Activated CD8-positive, alpha-beta memory T cell treated with anti-CD3 and anti-CD28 coated beads, Interleukin-2, amount 10 ng/mL, durations not matched to agents 7 days and 5 days (primary cell): ENCODE measurements around the gene TMOD1. TPM values are rescaled to one million over a fixed set of nuclear protein-coding genes. Genes with fewer than 3 reads are reported as not detected.

ENCODE experiments used
- ATAC-seq: fragments of 150-1000 bp; cut with Tn5 transposase; one replicate; pipeline ENCODE4 v1.10.0; 2021; ENCODE audit warnings: moderate library complexity
- CTCF ChIA-PET: fragments of 350-600 bp; sonication (Branson Sonifier 250); formaldehyde crosslinking; loops from one replicate; lab custom pipeline; 2021; ENCODE audit warnings: antibody characterized with exemption; lab: Charles Lee
- DNase-seq: peaks from one replicate; pipeline ENCODE4 v3.0.0-alpha.2; 2020
- H3K27ac Mint-ChIP-seq: one replicate; pipeline ENCODE4 v1.8.0; 2021; ENCODE audit warnings: mild to moderate bottlenecking, mixed read lengths
- H3K27me3 Mint-ChIP-seq: one replicate; pipeline ENCODE4 v1.8.0; 2021; ENCODE audit warnings: mixed read lengths
- H3K36me3 Mint-ChIP-seq: one replicate; pipeline ENCODE4 v1.8.0; 2021; ENCODE audit warnings: mild to moderate bottlenecking, mixed read lengths
- H3K4me1 Mint-ChIP-seq: one replicate; pipeline ENCODE4 v1.8.0; 2021; ENCODE audit warnings: mixed read lengths
- H3K4me3 Mint-ChIP-seq: one replicate; pipeline ENCODE4 v1.8.0; 2021; ENCODE audit warnings: mild to moderate bottlenecking, moderate library complexity, mixed read lengths
- H3K9me3 Mint-ChIP-seq: one replicate; pipeline ENCODE4 v1.8.0; 2022; ENCODE audit warnings: low read depth, mixed read lengths
- total RNA-seq, 2 experiments: library from RNA; stranded (reverse); gene quantifications; one replicate each; pipeline ENCODE4 v1.2.3, GENCODE V29; 2021

The TMOD1 gene
- total RNA-seq, 2 experiments from 2014 or later, result 0.88 to 1.0 TPM

DNA sequence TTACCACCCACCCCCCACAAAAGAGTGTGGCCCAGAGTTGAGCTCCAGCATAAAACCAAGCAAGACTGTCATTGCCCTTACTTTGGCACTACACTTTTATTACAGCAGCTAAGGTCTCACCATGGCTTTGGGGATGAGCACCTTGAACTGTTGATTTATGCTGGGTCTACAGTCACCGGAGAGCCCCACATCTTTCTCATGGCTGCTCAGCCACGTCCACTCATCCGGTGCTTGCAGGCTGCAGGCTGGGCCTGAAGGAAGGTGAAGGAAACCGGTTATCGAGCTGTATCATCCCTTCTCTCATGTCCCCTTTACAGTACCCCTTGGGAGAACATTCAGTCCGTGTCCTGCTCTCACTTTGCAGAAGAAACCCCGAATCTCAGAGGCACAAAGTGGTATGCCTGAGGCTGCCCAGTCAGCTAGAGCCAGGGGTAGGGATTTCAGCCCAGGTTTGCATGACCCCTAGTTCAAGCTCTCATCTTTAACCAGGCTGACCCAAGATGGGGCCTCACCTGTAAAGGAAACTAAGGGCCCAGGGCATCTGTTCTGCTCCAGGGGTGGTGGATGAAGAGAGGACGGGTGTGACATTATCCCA lies 11.6 kb downstream of the TMOD1 start:
- Mint-ChIP-seq H3K27ac (no peak overlapping the region), H3K27me3 (peaks cover 25% of the 10 kb centered on the region), H3K9me3 (no peaks in the 10 kb centered on the region), H3K4me3 (no peak overlapping the region), H3K36me3 (no peaks in the 10 kb centered on the region), H3K4me1 (peaks cover 16% of the 10 kb centered on the region)
- CTCF ChIA-PET, result no interaction called here
- DNase-seq, result no peak
- ATAC-seq, result no peak

- no peaks in the 10 kb centered on the region for H3K36me3 Mint-ChIP-seq
- no peaks in the 10 kb centered on the region for H3K9me3 Mint-ChIP-seq
- CTCF ChIA-PET, result interaction anchor here (1.1 kb wide), 1 partner anchor 84 kb away, joined by 3 read pairs; no protein-coding TSS in a partner anchor
- H3K27ac Mint-ChIP-seq, result no peak overlapping the region
- DNase-seq (no peak), ATAC-seq (no peak)
- H3K27me3 Mint-ChIP-seq, result peaks cover 36% of the 10 kb centered on the region
- H3K4me3 Mint-ChIP-seq, result no peak overlapping the region
- H3K4me1 Mint-ChIP-seq, result peaks cover 16% of the 10 kb centered on the region
Observed at GRCh38 chr9:97514531-97514930, 13.1 kb downstream of the TMOD1 start.

- Mint-ChIP-seq H3K27me3 (peaks cover 43% of the 10 kb centered on the region), H3K4me3 (no peak overlapping the region), H3K36me3 (no peaks in the 10 kb centered on the region), H3K4me1 (peaks cover 14% of the 10 kb centered on the region), H3K9me3 (no peaks in the 10 kb centered on the region), H3K27ac (no peak overlapping the region)
- DNase-seq (no peak), ATAC-seq (no peak)
- CTCF ChIA-PET, result interaction anchor here (0.9 to 1.3 kb wide), 2 partner anchors 10 to 11 kb away, joined by 3 read pairs; no protein-coding TSS in a partner anchor
Observed at GRCh38 chr9:97515662-97516061, 14.2 kb downstream of the TMOD1 start.

DNA sequence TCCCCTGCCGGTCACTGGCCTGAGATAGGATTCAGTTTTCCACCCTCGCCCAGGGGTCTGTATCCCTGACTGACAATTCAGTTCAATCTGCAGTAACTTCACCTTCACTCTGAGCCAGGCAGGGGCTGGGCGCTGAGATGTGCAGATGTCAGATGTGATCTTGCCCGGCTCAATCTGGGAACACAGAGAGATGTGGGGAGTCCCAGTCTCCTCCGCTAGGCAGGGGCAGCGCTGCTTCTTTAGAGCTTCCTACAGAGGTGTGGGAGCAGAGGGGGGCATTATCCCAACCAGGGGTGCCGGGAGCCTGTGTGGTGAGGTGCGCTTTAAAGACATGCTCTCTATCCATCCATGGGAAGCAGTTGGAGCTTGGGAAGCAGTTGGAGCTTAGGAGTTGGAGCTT lies 14.6 kb downstream of the TMOD1 start:
- H3K27me3 Mint-ChIP-seq, result peaks cover 48% of the 10 kb centered on the region
- no peaks in the 10 kb centered on the region for H3K36me3 Mint-ChIP-seq
- CTCF ChIA-PET, result interaction anchor here (0.9 to 1.3 kb wide), 2 partner anchors 9 to 11 kb away, joined by 3 read pairs; no protein-coding TSS in a partner anchor
- ATAC-seq, result no peak
- peaks cover 10% of the 10 kb centered on the region for H3K4me1 Mint-ChIP-seq
- H3K4me3 Mint-ChIP-seq, result no peak overlapping the region
- no peak overlapping the region for H3K27ac Mint-ChIP-seq
- no peaks in the 10 kb centered on the region for H3K9me3 Mint-ChIP-seq
- no peak for DNase-seq

DNA sequence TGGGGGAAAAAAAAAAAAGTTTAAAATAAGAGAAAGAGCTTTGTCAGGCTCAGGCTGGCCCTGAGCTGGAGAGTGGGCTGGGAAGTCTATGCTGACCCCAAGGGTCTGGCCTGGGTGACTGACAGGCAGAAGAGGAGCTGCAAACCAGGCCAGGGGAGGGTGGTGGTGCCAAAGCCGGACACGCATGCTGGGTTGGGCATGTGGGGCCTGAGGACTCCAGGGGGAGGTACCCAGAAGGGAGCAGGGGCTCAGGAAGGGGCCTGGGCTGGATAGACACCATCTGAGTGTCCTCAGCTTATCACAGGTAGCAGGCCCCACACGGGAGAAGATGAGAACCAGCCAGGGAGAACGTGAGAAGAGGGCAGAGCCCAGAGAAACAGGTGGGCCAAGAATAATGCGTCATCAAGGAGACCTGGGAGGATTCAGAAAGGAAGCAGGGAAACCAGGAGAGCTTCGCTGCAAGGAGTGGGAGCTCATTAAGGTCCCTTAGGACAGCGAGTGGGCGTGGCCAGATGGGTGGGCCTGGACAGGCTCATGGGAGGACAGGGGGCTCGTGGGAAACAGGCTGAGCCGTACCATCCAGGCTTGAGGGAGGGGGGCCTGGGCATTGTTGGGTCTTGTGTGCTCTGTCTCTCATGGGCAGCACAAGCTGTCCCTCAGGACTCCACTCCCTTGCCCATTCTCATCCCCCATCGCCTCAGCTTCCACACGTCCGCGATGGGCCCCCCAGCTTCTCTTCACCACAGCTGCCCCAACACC lies 16.0 kb downstream of the TMOD1 start:
- Mint-ChIP-seq H3K36me3 (no peaks in the 10 kb centered on the region), H3K4me3 (no peak overlapping the region), H3K27me3 (peaks cover 59% of the 10 kb centered on the region), H3K4me1 (no peaks in the 10 kb centered on the region), H3K27ac (no peak overlapping the region), H3K9me3 (no peaks in the 10 kb centered on the region)
- CTCF ChIA-PET, result interaction anchor here (1.2 kb wide), 1 partner anchor 14 kb away, joined by 3 read pairs; no protein-coding TSS in a partner anchor
- no peak for DNase-seq
- no peak for ATAC-seq

- Mint-ChIP-seq H3K27ac (no peak overlapping the region), H3K4me1 (no peaks in the 10 kb centered on the region), H3K9me3 (no peaks in the 10 kb centered on the region), H3K4me3 (no peak overlapping the region), H3K27me3 (peaks cover 59% of the 10 kb centered on the region), H3K36me3 (no peaks in the 10 kb centered on the region)
- CTCF ChIA-PET, result interaction anchor here (0.9 to 1.2 kb wide), 3 partner anchors 8 to 80 kb away, joined by 3 to 4 read pairs (median 3); no protein-coding TSS in a partner anchor
- DNase-seq (no peak), ATAC-seq (no peak)
Observed at GRCh38 chr9:97518166-97518908, 16.9 kb downstream of the TMOD1 start.

GRCh38 chr9:97518909-97519307 lies 17.4 kb downstream of the TMOD1 start:
- no peak for DNase-seq
- Mint-ChIP-seq H3K36me3 (no peaks in the 10 kb centered on the region), H3K4me1 (no peaks in the 10 kb centered on the region), H3K27me3 (peaks cover 59% of the 10 kb centered on the region), H3K9me3 (no peaks in the 10 kb centered on the region), H3K27ac (no peak overlapping the region), H3K4me3 (no peak overlapping the region)
- no peak for ATAC-seq
- CTCF ChIA-PET, result interaction anchor here (0.9 to 1.2 kb wide), 3 partner anchors 9 to 80 kb away, joined by 3 to 4 read pairs (median 3); no protein-coding TSS in a partner anchor

DNA sequence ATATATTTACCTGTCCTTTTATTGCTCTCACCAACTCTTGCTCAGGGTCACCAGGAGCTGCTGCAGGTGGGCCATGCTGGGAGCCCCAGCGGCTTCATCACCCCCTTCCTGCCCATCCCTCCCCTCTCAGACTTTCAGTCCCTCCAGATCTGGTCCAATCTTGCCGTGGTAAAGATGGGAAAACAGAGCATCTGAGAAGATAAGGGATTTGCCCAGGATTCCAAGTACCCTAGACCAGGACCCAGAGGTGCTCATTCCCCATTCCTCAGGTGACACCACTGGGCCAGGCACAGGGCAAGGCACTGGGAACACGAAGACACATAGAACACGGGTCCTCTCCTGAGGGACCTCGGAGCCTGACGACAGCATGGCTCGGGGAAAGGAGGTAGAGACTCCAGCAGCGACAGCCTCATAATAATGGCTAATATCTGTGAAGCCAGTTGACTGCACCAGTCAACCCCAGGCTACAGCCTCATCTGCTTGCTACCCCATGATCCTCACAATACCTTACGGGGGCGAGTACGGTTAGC lies 18.0 kb downstream of the TMOD1 start:
- ATAC-seq, result peak; percentile 16
- Mint-ChIP-seq H3K4me1 (no peaks in the 10 kb centered on the region), H3K4me3 (no peak overlapping the region), H3K36me3 (no peaks in the 10 kb centered on the region), H3K27ac (no peak overlapping the region), H3K9me3 (no peaks in the 10 kb centered on the region), H3K27me3 (peaks cover 59% of the 10 kb centered on the region)
- DNase-seq, result no peak
- CTCF ChIA-PET, result interaction anchor here (0.9 to 1.2 kb wide), 2 partner anchors 9 to 79 kb away, joined by 3 to 4 read pairs; no protein-coding TSS in a partner anchor

GRCh38 chr9:97521576-97522333 lies 20.3 kb downstream of the TMOD1 start:
- ATAC-seq, result no peak
- CTCF ChIA-PET, result no interaction called here
- no peak overlapping the region for H3K4me3 Mint-ChIP-seq
- H3K36me3 Mint-ChIP-seq, result no peaks in the 10 kb centered on the region
- no peak for DNase-seq
- no peaks in the 10 kb centered on the region for H3K4me1 Mint-ChIP-seq
- no peaks in the 10 kb centered on the region for H3K9me3 Mint-ChIP-seq
- H3K27ac Mint-ChIP-seq, result no peak overlapping the region
- H3K27me3 Mint-ChIP-seq, result peaks cover 46% of the 10 kb centered on the region

DNA sequence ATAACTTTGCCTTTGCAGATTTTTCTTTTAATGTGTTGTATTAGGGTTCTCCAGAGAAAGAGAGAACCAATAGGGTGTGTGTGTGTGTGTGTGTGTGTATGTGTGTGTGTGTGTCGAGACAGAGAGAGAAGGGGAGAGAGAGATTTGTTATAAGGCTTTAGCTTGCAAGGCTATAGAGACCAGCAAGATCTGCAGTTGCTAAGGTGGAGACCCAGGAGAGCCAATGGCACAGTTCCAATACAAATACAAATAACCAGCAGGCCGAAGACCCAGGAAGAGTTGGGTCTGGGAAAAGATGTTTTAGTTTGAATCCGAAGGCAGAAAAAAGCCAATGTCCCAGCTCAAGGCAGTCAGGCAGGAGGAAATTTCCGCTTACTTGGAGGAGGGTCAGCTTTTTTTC lies 23.0 kb downstream of the TMOD1 start:
- ATAC-seq (no peak), DNase-seq (no peak)
- no peaks in the 10 kb centered on the region for H3K9me3 Mint-ChIP-seq
- H3K4me1 Mint-ChIP-seq, result peaks cover 11% of the 10 kb centered on the region
- no peak overlapping the region for H3K4me3 Mint-ChIP-seq
- H3K27ac Mint-ChIP-seq, result no peak overlapping the region
- no peaks in the 10 kb centered on the region for H3K36me3 Mint-ChIP-seq
- peaks cover 23% of the 10 kb centered on the region for H3K27me3 Mint-ChIP-seq
- CTCF ChIA-PET, result interaction anchor here (2.0 kb wide), 1 partner anchor 74 kb away, joined by 4 read pairs; no protein-coding TSS in a partner anchor

DNA sequence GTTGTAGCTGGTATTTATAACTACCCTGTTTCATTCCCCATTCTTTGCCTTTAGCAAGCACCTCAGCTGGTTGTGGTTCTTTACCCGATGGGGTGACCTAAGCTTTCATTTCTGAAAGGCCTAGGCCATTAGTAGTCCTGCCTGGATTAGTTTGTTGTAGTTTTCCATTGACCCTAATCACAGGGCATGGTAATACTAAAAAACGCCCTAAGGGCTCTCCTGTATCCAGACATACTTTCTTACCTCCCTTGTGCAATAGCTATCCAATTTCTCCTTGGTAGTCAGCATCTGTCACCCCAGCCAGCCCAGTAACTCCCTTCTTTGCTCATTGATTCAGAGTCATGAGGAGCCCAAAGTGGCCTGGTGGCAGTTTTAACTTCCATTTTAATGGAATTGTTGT lies 24.0 kb downstream of the TMOD1 start:
- no peak overlapping the region for H3K27ac Mint-ChIP-seq
- DNase-seq, result no peak
- H3K4me3 Mint-ChIP-seq, result no peak overlapping the region
- no peaks in the 10 kb centered on the region for H3K36me3 Mint-ChIP-seq
- H3K27me3 Mint-ChIP-seq, result peaks cover 17% of the 10 kb centered on the region
- H3K4me1 Mint-ChIP-seq, result peaks cover 19% of the 10 kb centered on the region
- CTCF ChIA-PET, result interaction anchor here (1.3 to 2.0 kb wide), 2 partner anchors 10 to 73 kb away, joined by 3 to 4 read pairs; no protein-coding TSS in a partner anchor
- no peak for ATAC-seq
- H3K9me3 Mint-ChIP-seq, result no peaks in the 10 kb centered on the region

DNA sequence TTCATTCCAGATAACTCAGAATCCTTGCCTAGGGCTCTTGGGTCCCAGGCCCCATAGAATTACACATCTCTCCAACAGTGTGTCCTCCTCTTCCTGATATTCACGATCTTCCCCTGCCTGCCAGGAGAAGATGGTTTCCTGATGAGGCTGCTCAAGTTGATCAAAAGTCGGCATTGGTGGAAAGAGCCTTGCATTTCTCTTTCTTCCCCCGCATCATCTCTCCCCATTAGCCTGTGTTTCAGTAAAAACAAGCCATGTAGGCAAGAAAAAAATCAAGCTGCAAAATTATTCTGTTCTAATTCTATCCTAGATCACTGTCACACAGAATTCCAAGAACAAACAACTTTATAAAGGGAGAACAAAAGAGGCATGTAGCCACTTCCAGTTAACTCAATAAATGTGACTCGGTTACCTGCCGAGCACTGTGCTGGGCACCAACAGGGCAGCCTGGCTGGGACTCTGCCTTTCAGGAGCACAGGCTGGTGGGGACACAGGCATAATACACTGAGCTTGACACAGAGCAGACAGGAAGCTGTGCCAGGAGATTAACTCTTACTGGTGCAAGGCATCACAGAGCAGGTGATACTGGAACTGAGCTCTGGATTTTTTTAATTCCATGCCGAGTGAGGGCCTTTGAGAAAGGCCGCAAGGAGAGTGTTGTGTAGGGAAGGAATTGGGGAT lies 25.6 kb downstream of the TMOD1 start:
- no peak overlapping the region for H3K27ac Mint-ChIP-seq
- peaks cover 2% of the 10 kb centered on the region for H3K27me3 Mint-ChIP-seq

More for the DNA sequence above, 25.6 kb downstream of the TMOD1 start:
- DNase-seq (no peak), ATAC-seq (no peak)
- Mint-ChIP-seq H3K4me1 (peaks cover 19% of the 10 kb centered on the region), H3K4me3 (no peak overlapping the region), H3K9me3 (no peaks in the 10 kb centered on the region), H3K36me3 (no peaks in the 10 kb centered on the region)
- CTCF ChIA-PET, result interaction anchor here (1.0 kb wide), 1 partner anchor 11 kb away, joined by 3 read pairs; no protein-coding TSS in a partner anchor
